Mammary epithelial cell (primary cell): ENCODE results near the gene IL6R.

Experiments
- EZH2 ChIP-seq: IDR thresholded peaks from 2 replicates; pipeline ENCODE4 v1.6.1; 2012; ENCODE audit warnings: low read length, inconsistent platforms, borderline replicate concordance
- TF ChIP-seq, protein P1 (sequence below), 2 donors: IDR thresholded peaks in 1 of 2; conservative IDR thresholded peaks in 1 of 2; 2 replicates each; pipeline ENCODE4 v1.5.1; 2011 to 2012; ENCODE audit warnings: inconsistent platforms in 2 of 2, low read length in 2 of 2, mild to moderate bottlenecking in 2 of 2, control low read depth in 1 of 2, low read depth in 1 of 2; ENCODE audit not compliant: insufficient read depth in 1 of 2; ENCODE audit errors: extremely low read depth in 1 of 2

- TF ChIP-seq EZH2 = no peak
- TF ChIP-seq, protein P1, sequence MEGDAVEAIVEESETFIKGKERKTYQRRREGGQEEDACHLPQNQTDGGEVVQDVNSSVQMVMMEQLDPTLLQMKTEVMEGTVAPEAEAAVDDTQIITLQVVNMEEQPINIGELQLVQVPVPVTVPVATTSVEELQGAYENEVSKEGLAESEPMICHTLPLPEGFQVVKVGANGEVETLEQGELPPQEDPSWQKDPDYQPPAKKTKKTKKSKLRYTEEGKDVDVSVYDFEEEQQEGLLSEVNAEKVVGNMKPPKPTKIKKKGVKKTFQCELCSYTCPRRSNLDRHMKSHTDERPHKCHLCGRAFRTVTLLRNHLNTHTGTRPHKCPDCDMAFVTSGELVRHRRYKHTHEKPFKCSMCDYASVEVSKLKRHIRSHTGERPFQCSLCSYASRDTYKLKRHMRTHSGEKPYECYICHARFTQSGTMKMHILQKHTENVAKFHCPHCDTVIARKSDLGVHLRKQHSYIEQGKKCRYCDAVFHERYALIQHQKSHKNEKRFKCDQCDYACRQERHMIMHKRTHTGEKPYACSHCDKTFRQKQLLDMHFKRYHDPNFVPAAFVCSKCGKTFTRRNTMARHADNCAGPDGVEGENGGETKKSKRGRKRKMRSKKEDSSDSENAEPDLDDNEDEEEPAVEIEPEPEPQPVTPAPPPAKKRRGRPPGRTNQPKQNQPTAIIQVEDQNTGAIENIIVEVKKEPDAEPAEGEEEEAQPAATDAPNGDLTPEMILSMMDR (conservative IDR thresholded peaks at IDR 0.05 in 1 of 2, IDR thresholded peaks at IDR 0.05 in 1 of 2; ENCODE audit: extremely low read depth in 1 of 2, insufficient read depth in 1 of 2, low read depth in 1 of 2, low read length in 2 of 2) = no peak
Observed at GRCh38 chr1:154463512-154463990, 58.4 kb downstream of the IL6R start.
